PC-9 (cell line): Measurements from ENCODE around the gene ZFP62. TPM values are rescaled to one million over a fixed set of nuclear protein-coding genes. Genes with fewer than 3 reads are reported as not detected.

Source experiments
- BruUV-seq: library from RNA; stranded (reverse); fragments of 400-500 nt; replicated peaks from 2 replicates; lab custom pipeline; 2021; lab: Mats Ljungman, UMichigan
- CTCF ChIA-PET: fragments of 300-600 bp; sonication (Branson Sonifier 250); formaldehyde crosslinking; loops from one replicate; lab custom pipeline; 2022; ENCODE audit warnings: antibody characterized with exemption; lab: Charles Lee
- POLR2A ChIA-PET: fragments of 300-600 bp; sonication (Branson Sonifier 250); formaldehyde crosslinking; loops from one replicate; lab custom pipeline; 2022; ENCODE audit warnings: antibody characterized with exemption; ENCODE audit not compliant: unreplicated experiment; lab: Charles Lee
- DNase-seq, 2 experiments: peaks; one replicate each; pipeline versions ENCODE4 v3.0.0 to v3.0.0-alpha.2; 2015 to 2022; ENCODE audit warnings: mixed read lengths in 1 of 2
- H2AFZ ChIP-seq: fragments of 200-600 bp; sonication (generic); 2 replicates; pipeline ENCODE4 v1.8.1; 2017; ENCODE audit warnings: antibody characterized with exemption
- H3F3A ChIP-seq: fragments of 200-600 bp; sonication (generic); 2 replicates; pipeline ENCODE4 v1.8.1; 2017; ENCODE audit warnings: antibody characterized with exemption, mild to moderate bottlenecking, low read depth; ENCODE audit not compliant: insufficient read depth
- H3K27ac ChIP-seq: fragments of 200-600 bp; sonication (generic); 2 replicates; pipeline ENCODE4 v1.6.1; 2016; ENCODE audit warnings: mixed run types
- H3K27me3 ChIP-seq: fragments of 200-600 bp; sonication (generic); 2 replicates; pipeline ENCODE4 v1.6.1; 2016; ENCODE audit warnings: low read depth, mixed run types; ENCODE audit not compliant: insufficient read depth
- H3K36me3 ChIP-seq: fragments of 200-600 bp; sonication (generic); 2 replicates; pipeline ENCODE4 v1.6.1; 2016; ENCODE audit warnings: low read depth, mixed run types
- H3K4me1 ChIP-seq: fragments of 200-600 bp; sonication (generic); replicated peaks from 2 replicates; pipeline ENCODE4 v1.6.1; 2016; ENCODE audit warnings: mixed run types; ENCODE audit not compliant: insufficient read depth
- H3K4me2 ChIP-seq: fragments of 200-600 bp; sonication (generic); 2 replicates; pipeline ENCODE4 v1.6.1; 2017; ENCODE audit warnings: mixed run types
- H3K4me3 ChIP-seq: fragments of 200-600 bp; sonication (generic); 2 replicates; pipeline ENCODE4 v1.6.1; 2016; ENCODE audit warnings: mixed run types
- H3K79me2 ChIP-seq: fragments of 200-600 bp; sonication (generic); 2 replicates; pipeline ENCODE4 v1.6.1; 2017; ENCODE audit warnings: low read depth, mixed run types
- H3K9me2 ChIP-seq: fragments of 200-600 bp; sonication (generic); 2 replicates; pipeline ENCODE4 v1.8.1; 2017; ENCODE audit warnings: mild to moderate bottlenecking; ENCODE audit not compliant: insufficient read depth
- H3K9me3 ChIP-seq: fragments of 200-600 bp; sonication (generic); 2 replicates; pipeline ENCODE4 v1.8.1; 2016; ENCODE audit warnings: low read depth; ENCODE audit not compliant: insufficient read depth
- H4K20me1 ChIP-seq: fragments of 200-600 bp; sonication (generic); 2 replicates; pipeline ENCODE4 v1.8.1; 2017; ENCODE audit not compliant: insufficient read depth
- CTCF ChIP-seq: fragments of 200-600 bp; sonication (generic); conservative IDR thresholded peaks from 2 replicates; pipeline ENCODE4 v1.6.1; 2017; ENCODE audit warnings: mixed run types, antibody characterized with exemption, mild to moderate bottlenecking, moderate library complexity
- EZH2 ChIP-seq: fragments of 200-600 bp; sonication (generic); IDR thresholded peaks from 2 replicates; pipeline ENCODE4 v1.8.0; 2017; ENCODE audit warnings: antibody characterized with exemption, low read depth
- intact Hi-C: fragments of 100-400 bp; cut with micrococcal nuclease; formaldehyde crosslinking; loops from one replicate; pipeline ENCODE4 v1.10.0; 2022; ENCODE audit not compliant: unreplicated experiment
- total RNA-seq: library from RNA; stranded (reverse); gene quantifications from 2 replicates; pipeline ENCODE4 v1.2.3, GENCODE V29; 2021

Gene ZFP62
- total RNA-seq, 1 experiment from 2014 or later: 57.3 TPM

DNA sequence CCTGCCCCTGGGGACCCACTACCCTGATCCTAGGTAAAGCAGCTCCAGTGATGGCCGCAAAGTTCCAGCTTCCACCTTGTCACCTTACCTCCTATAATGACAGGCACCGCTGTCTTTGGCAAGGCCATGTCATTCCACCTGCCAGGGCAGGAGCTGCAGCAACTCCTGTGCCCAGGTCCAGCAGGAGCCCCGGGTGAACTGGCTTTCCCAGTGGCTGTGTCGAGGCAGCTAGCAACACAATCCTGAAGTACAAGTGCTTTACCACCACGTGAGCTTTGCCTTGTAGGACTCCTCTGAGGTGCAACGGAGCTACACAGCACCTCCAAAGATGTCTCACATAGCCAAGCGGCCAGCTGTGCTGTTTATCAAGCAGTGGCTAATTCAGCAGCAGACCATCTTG, 37.7 kb downstream of the ZFP62 start:
- H3K9me3 ChIP-seq: no peaks in the 10 kb centered on the region
- CTCF ChIA-PET: no interaction called here

DNA sequence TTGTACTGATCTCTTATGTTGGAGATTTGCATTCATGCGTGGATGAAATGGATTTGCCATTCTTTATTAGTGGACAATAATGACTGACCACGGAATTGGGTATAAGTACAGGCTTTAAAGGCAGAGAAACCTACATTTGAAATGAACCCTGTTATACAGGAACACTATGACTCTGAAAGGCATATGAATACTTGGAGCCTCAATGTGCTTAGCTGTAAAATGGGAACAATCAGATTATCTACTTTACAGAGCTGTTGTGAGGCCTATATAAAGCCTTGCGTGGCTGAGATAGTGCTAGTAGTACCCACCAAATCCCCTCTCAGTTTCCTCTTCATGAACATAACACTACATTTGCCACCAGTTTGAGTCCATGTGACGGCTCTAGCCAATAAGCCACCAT, 39.5 kb downstream of the ZFP62 start:
- Histone ChIP-seq H3K9me3 (no peaks in the 10 kb centered on the region), H3K79me2 (no peaks in the 10 kb centered on the region), H3K9me2 (no peaks in the 10 kb centered on the region), H2AFZ (no peak overlapping the region), H3K36me3 (no peaks in the 10 kb centered on the region), H3K4me1 (0 out of 2 replicates have a peak, but pooled peaks cover 5% of the 10 kb centered on the region), H3K4me3 (no peak overlapping the region), H3K4me2 (no peak overlapping the region), H3F3A (peaks cover 7% of the 10 kb centered on the region; the same call in 1 of the 2 replicates), H3K27ac (no peak overlapping the region), H3K27me3 (no peaks in the 10 kb centered on the region), H4K20me1 (no peaks in the 10 kb centered on the region)
- no peak for DNase-seq
- intact Hi-C loops: no loop called here
- no peak for TF ChIP-seq EZH2
- TF ChIP-seq CTCF: no peak
- ChIA-PET POLR2A (interaction anchor here (0.7 kb wide), 1 partner anchor 724 kb away, joined by 3 read pairs; no protein-coding TSS in a partner anchor), CTCF (no interaction called here)
- no TSS peak for BruUV-seq

More for the DNA sequence above, 37.7 kb downstream of the ZFP62 start:
- H3K4me3 ChIP-seq: no peak overlapping the region
- TF ChIP-seq CTCF (no peak), EZH2 (no peak)
- POLR2A ChIA-PET: interaction anchor here (0.5 kb wide), 1 partner anchor 310 kb away, joined by 3 read pairs; no protein-coding TSS in a partner anchor
- no peaks in the 10 kb centered on the region for H3K27me3 ChIP-seq
- no peaks in the 10 kb centered on the region for H4K20me1 ChIP-seq
- BruUV-seq: no TSS peak
- no peak overlapping the region for H3K27ac ChIP-seq
- no peak overlapping the region for H2AFZ ChIP-seq
- H3K4me2 ChIP-seq: no peak overlapping the region
- no peaks in the 10 kb centered on the region for H3K79me2 ChIP-seq
- 0 out of 2 replicates have a peak, but pooled peaks cover 5% of the 10 kb centered on the region for H3K4me1 ChIP-seq
- H3F3A ChIP-seq: peaks cover 10% of the 10 kb centered on the region; the same call in 1 of the 2 replicates
- DNase-seq: no peak
- intact Hi-C loops: no loop called here
- H3K36me3 ChIP-seq: no peaks in the 10 kb centered on the region
- no peaks in the 10 kb centered on the region for H3K9me2 ChIP-seq

DNA sequence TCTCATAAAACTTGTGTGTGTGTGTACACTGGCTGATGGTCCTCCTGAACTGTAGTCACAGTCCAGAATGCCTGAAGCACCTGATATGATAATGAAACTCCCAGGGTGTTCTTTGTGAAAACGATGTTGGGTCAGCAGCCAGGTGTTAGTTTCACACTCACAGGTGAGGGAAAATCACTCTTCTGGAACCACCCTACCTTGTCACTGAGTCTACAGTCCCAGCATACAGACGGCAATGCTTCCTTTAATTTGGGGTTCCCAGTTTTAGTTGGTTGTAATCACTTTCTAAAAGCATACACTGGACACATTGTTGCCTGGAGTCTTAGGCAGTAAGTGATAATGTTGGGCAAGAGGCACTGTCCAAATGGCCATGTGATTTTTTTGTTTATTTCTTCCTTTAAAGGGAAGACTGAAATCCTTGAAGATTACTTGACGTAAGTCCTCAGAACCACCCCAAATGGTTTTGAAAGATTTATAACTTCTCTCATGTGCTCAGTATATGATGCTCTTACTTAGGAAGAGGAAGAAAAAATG, 40.2 kb downstream of the ZFP62 start:
- Histone ChIP-seq H3K9me2 (no peaks in the 10 kb centered on the region), H3K4me3 (no peak overlapping the region), H3K9me3 (no peaks in the 10 kb centered on the region), H3K79me2 (no peaks in the 10 kb centered on the region), H3K27me3 (no peaks in the 10 kb centered on the region), H3K4me2 (no peak overlapping the region), H2AFZ (no peak overlapping the region), H3F3A (peaks cover under 1% of the 10 kb centered on the region; the same call in 1 of the 2 replicates), H3K36me3 (no peaks in the 10 kb centered on the region), H4K20me1 (no peaks in the 10 kb centered on the region), H3K4me1 (0 out of 2 replicates have a peak, but pooled peaks cover 2% of the 10 kb centered on the region), H3K27ac (no peak overlapping the region)
- DNase-seq: no peak
- intact Hi-C loops: no loop called here
- TF ChIP-seq CTCF (no peak), EZH2 (no peak)
- ChIA-PET CTCF (interaction anchor here (0.6 kb wide), 1 partner anchor 419 kb away, joined by 3 read pairs; no protein-coding TSS in a partner anchor), POLR2A (interaction anchor here (0.7 kb wide), 1 partner anchor 723 kb away, joined by 3 read pairs; no protein-coding TSS in a partner anchor)
- BruUV-seq: no TSS peak
